ENCODE data around the gene FAM222B.

Gene FAM222B

GRCh38 chr17:28765038-28765437 lies 77.6 kb downstream of the FAM222B start:
- DNase-seq, result no peak

GRCh38 chr17:28763804-28764266 lies 78.8 kb downstream of the FAM222B start:
- DNase-seq, result peak; percentile 59

GRCh38 chr17:28763137-28763799 lies 79.3 kb downstream of the FAM222B start:
- no peak for DNase-seq

- DNase-seq, result no peak
Measured at GRCh38 chr17:28760601-28761562, 81.7 kb downstream of the FAM222B start.

- DNase-seq, result no peak
Measured at GRCh38 chr17:28759256-28759865, 83.2 kb downstream of the FAM222B start.

- DNase-seq, result no peak
Measured at GRCh38 chr17:28758411-28759121, 84.0 kb downstream of the FAM222B start.

GRCh38 chr17:28756049-28756804 lies 86.4 kb downstream of the FAM222B start:
- DNase-seq, result no peak

- no peak for DNase-seq
Measured at GRCh38 chr17:28755486-28755885, 87.1 kb downstream of the FAM222B start.

GRCh38 chr17:28751600-28752366 lies 90.8 kb downstream of the FAM222B start:
- DNase-seq, result no peak

- DNase-seq, result peak; percentile 94
Measured at GRCh38 chr17:28750178-28751047, 92.2 kb downstream of the FAM222B start.

GRCh38 chr17:28749516-28750177 lies 92.9 kb downstream of the FAM222B start:
- no peak for DNase-seq

GRCh38 chr17:28748852-28749515 lies 93.6 kb downstream of the FAM222B start:
- no peak for DNase-seq

- no peak for DNase-seq
Measured at GRCh38 chr17:28747801-28748750, 94.5 kb downstream of the FAM222B start.

GRCh38 chr17:28747051-28747691 lies 95.4 kb downstream of the FAM222B start:
- DNase-seq, result no peak

- peak; percentile 22 for DNase-seq
Measured at GRCh38 chr17:28746611-28747050, 96.0 kb downstream of the FAM222B start.

- no peak for DNase-seq
Measured at GRCh38 chr17:28745786-28746411, 96.7 kb downstream of the FAM222B start.

All from NCI-H526 treated with DMSO at 0.1 percent for 48 hours (cell line).